ENCODE measurements around the gene GHRHR.

GHRHR gene

DNA sequence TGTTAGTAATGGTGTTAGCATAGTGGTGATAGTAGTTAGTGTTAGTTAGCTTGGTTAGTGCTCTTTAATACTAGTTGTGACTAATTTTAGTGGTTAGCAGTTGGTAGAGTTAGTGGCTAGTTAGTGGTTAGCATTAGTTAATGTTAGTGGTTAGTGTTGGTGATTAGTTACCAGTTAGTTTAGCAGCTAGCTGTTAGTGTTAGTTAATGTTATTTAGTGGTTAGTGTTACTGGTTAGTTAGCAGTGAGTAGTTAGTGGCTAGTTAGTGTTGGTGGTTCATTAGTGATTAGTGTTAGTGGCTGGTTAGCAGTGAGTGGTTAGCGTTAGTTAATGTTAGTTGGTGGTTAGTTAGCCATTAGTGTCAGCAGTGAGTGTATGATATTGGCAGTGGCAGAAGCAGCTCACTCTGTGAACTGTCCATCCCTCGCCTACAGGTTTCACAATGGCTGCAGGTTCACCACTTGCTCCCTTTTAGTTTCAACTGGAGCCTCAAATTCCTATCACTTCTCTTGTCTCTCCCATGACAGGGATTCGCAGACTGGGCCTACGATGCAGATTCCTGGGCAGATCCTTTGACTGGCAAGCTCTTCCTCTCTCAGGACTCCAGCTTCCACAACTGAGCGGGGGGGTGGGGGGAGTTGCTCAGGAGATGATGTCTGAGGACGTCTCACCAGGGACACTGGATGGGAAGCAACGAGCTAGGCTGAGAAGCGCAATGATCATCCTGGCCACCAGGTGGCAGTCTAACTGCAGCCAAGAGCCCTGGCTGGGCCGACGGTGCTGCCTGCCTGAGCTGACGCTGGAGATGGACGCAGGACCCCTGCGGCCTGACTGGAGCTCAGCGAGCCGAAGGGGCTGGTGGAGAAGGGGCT lies 19.5 kb downstream of the GHRHR start:
- Histone ChIP-seq H2BK15ac (replicated peaks; ENCODE audit: low read depth) (no peak overlapping the region), H2AK5ac (ENCODE audit: low read length) (no peak overlapping the region), H3K79me2 (ENCODE audit: control insufficient read depth, insufficient read depth, low read length) (no peaks in the 10 kb centered on the region), H3K27ac (ENCODE audit: low read depth, low read length) (no peak overlapping the region), H3K4me1 (ENCODE audit: control insufficient read depth, low read depth, low read length) (peaks cover 7% of the 10 kb centered on the region), H3K79me1 (ENCODE audit: low read length) (no peaks in the 10 kb centered on the region), H3K4me3 (ENCODE audit: low read length) (no peak overlapping the region), H3K9ac (ENCODE audit: low read length) (no peak overlapping the region), H3K18ac (ENCODE audit: low read length) (no peak overlapping the region), H3K36me3 (ENCODE audit: control insufficient read depth, insufficient read depth, low read length) (no peaks in the 10 kb centered on the region), H2BK120ac (ENCODE audit: low read depth, low read length) (no peak overlapping the region), H2BK5ac (ENCODE audit: low read length) (no peak overlapping the region), H4K5ac (ENCODE audit: low read length) (no peak overlapping the region), H3K27me3 (ENCODE audit: insufficient read depth, low read length, poor library complexity) (no peaks in the 10 kb centered on the region), H3K4me2 (ENCODE audit: low read length) (no peak overlapping the region), H3K4ac (ENCODE audit: low read depth, low read length) (no peak overlapping the region), H3K56ac (ENCODE audit: low read length) (no peak overlapping the region), H3K23ac (ENCODE audit: low read length) (no peak overlapping the region), H4K8ac (ENCODE audit: low read depth, low read length) (no peak overlapping the region)
- DNase-seq = peak; percentile 92
- no CpG with 5 or more reads among the region's 15 CpGs for whole genome bisulfite sequencing (ENCODE audit: extremely low coverage, insufficient coverage, low lambda C conversion rate)

GRCh38 chr7:30983914-30984247 lies 20.1 kb downstream of the GHRHR start:
- Histone ChIP-seq H3K79me2 (ENCODE audit: control insufficient read depth, insufficient read depth, low read length) (no peaks in the 10 kb centered on the region), H3K4me2 (ENCODE audit: low read length) (peak overlapping the region; percentile 56), H3K9ac (ENCODE audit: low read length) (peak overlapping the region; percentile 41), H3K36me3 (ENCODE audit: control insufficient read depth, insufficient read depth, low read length) (no peaks in the 10 kb centered on the region), H3K4me1 (ENCODE audit: control insufficient read depth, low read depth, low read length) (peaks cover 12% of the 10 kb centered on the region), H4K8ac (ENCODE audit: low read depth, low read length) (no peak overlapping the region), H3K27ac (ENCODE audit: low read depth, low read length) (no peak overlapping the region), H3K23ac (ENCODE audit: low read length) (no peak overlapping the region), H3K4ac (ENCODE audit: low read depth, low read length) (no peak overlapping the region), H3K27me3 (ENCODE audit: insufficient read depth, low read length, poor library complexity) (no peaks in the 10 kb centered on the region), H2BK15ac (replicated peaks; ENCODE audit: low read depth) (no peak overlapping the region), H2BK5ac (ENCODE audit: low read length) (no peak overlapping the region), H3K79me1 (ENCODE audit: low read length) (no peaks in the 10 kb centered on the region), H3K56ac (ENCODE audit: low read length) (no peak overlapping the region), H3K18ac (ENCODE audit: low read length) (no peak overlapping the region), H2AK5ac (ENCODE audit: low read length) (no peak overlapping the region), H2BK120ac (ENCODE audit: low read depth, low read length) (no peak overlapping the region), H4K5ac (ENCODE audit: low read length) (no peak overlapping the region), H3K4me3 (ENCODE audit: low read length) (no peak overlapping the region)
- no peak for DNase-seq
- no CpG with 5 or more reads among the region's 12 CpGs for WGBS (ENCODE audit: extremely low coverage, insufficient coverage, low lambda C conversion rate)

DNA sequence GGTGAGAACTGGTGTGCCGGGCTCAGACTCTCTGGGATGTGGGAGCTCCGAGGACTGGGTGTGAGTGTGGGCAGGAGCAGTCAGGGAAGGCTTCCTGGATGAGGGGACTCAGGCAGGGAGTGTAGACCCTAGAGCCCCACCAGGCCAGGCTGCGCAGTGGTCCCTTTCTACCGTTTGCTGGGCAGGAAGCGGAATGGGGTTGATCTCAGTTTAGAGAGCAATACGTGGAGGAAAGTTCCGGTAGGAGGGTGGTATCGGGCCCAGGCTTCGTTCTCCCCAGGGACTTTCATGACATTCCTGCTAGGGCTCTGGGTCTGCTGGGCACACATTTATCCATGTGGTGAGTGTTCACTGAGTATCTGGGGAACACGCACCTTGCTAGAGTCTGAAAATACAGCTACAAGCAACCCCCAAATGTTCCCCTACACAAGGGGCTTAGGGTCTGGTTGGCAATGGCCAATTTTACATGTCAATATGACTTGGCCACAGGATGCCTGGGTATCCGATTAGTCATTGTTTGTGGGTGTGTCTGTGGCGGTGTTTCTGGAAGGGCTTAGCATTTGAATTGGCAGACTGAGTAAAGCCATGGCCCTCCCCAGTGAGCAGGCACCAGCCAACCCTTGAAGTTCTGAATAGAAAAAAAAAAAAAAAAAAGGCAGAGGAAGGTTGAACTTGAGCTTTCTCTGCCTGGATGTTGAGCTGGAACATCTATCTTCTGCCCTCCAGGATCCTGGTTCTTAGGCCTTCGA lies 20.8 kb downstream of the GHRHR start:
- no peak overlapping the region for H3K56ac ChIP-seq (ENCODE audit: low read length)
- no peaks in the 10 kb centered on the region for H3K79me2 ChIP-seq (ENCODE audit: control insufficient read depth, insufficient read depth, low read length)
- H3K4me1 ChIP-seq (ENCODE audit: control insufficient read depth, low read depth, low read length) = peaks cover 13% of the 10 kb centered on the region
- H3K27ac ChIP-seq (ENCODE audit: low read depth, low read length) = no peak overlapping the region
- WGBS (ENCODE audit: extremely low coverage, insufficient coverage, low lambda C conversion rate) = no CpG with 5 or more reads among the region's 13 CpGs
- H3K4me3 ChIP-seq (ENCODE audit: low read length) = no peak overlapping the region
- H4K8ac ChIP-seq (ENCODE audit: low read depth, low read length) = no peak overlapping the region
- H3K36me3 ChIP-seq (ENCODE audit: control insufficient read depth, insufficient read depth, low read length) = no peaks in the 10 kb centered on the region
- H3K4me2 ChIP-seq (ENCODE audit: low read length) = peak overlapping the region; percentile 26
- H2BK15ac ChIP-seq (replicated peaks; ENCODE audit: low read depth) = no peak overlapping the region
- H3K18ac ChIP-seq (ENCODE audit: low read length) = no peak overlapping the region
- H2AK5ac ChIP-seq (ENCODE audit: low read length) = no peak overlapping the region
- no peaks in the 10 kb centered on the region for H3K27me3 ChIP-seq (ENCODE audit: insufficient read depth, low read length, poor library complexity)
- H2BK120ac ChIP-seq (ENCODE audit: low read depth, low read length) = no peak overlapping the region
- no peak overlapping the region for H3K4ac ChIP-seq (ENCODE audit: low read depth, low read length)
- H3K23ac ChIP-seq (ENCODE audit: low read length) = no peak overlapping the region
- no peaks in the 10 kb centered on the region for H3K79me1 ChIP-seq (ENCODE audit: low read length)
- no peak overlapping the region for H2BK5ac ChIP-seq (ENCODE audit: low read length)
- no peak overlapping the region for H4K5ac ChIP-seq (ENCODE audit: low read length)
- H3K9ac ChIP-seq (ENCODE audit: low read length) = peak overlapping the region; percentile 13
- DNase-seq = peak; percentile 83

DNA sequence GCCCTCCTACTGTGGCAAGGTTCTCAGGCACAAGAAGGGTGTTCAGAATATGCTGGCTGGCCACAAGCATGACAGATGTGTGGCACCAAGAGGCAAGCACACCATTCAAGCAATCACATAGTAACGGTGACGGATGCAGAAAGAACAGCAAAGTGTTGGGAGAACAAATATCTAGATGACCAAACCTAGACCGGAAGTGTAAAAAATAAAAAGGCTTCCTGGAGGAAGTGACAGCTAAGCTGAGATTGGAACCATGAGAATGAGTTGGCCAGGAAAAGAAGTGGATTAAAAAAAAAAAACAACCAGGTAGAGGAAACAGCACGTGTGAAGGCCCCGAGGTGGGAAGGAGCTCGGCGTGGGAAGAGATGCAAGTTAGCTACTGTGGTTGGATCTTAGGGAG lies 22.0 kb downstream of the GHRHR start:
- DNase-seq = no peak
- H3K27ac ChIP-seq (ENCODE audit: low read depth, low read length) = no peak overlapping the region
- H3K23ac ChIP-seq (ENCODE audit: low read length) = no peak overlapping the region
- H3K4me3 ChIP-seq (ENCODE audit: low read length) = no peak overlapping the region
- H3K79me1 ChIP-seq (ENCODE audit: low read length) = no peaks in the 10 kb centered on the region
- WGBS (ENCODE audit: extremely low coverage, insufficient coverage, low lambda C conversion rate) = no CpG with 5 or more reads among the region's 7 CpGs
- no peak overlapping the region for H2BK120ac ChIP-seq (ENCODE audit: low read depth, low read length)
- H3K79me2 ChIP-seq (ENCODE audit: control insufficient read depth, insufficient read depth, low read length) = no peaks in the 10 kb centered on the region
- H3K18ac ChIP-seq (ENCODE audit: low read length) = no peak overlapping the region
- H2AK5ac ChIP-seq (ENCODE audit: low read length) = no peak overlapping the region
- no peak overlapping the region for H2BK15ac ChIP-seq (replicated peaks; ENCODE audit: low read depth)
- no peak overlapping the region for H4K8ac ChIP-seq (ENCODE audit: low read depth, low read length)
- H3K36me3 ChIP-seq (ENCODE audit: control insufficient read depth, insufficient read depth, low read length) = no peaks in the 10 kb centered on the region
- no peak overlapping the region for H4K5ac ChIP-seq (ENCODE audit: low read length)
- H3K4me2 ChIP-seq (ENCODE audit: low read length) = no peak overlapping the region
- no peak overlapping the region for H3K56ac ChIP-seq (ENCODE audit: low read length)
- H3K4me1 ChIP-seq (ENCODE audit: control insufficient read depth, low read depth, low read length) = peaks cover 13% of the 10 kb centered on the region
- H3K27me3 ChIP-seq (ENCODE audit: insufficient read depth, low read length, poor library complexity) = no peaks in the 10 kb centered on the region
- no peak overlapping the region for H3K4ac ChIP-seq (ENCODE audit: low read depth, low read length)
- no peak overlapping the region for H2BK5ac ChIP-seq (ENCODE audit: low read length)
- H3K9ac ChIP-seq (ENCODE audit: low read length) = no peak overlapping the region

DNA sequence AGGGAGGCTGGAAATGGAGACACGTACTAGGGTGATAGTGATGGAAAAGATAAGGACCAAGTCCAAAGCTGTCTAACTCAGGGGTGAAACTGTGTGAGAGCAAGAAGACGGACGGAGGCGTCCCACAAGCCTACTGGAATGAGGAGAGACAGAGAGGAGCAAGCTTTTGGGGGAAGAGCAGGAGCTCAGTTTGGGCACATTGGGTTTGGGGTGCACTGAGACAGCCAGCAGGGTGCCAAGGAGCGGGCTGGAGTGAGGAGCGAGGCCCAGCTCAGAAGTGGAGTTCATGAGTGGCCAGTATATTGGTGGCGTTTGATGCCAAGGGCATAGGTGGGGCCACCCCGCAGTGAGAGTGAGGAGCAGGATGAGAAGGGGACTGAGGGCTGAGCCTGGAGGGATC lies 22.6 kb downstream of the GHRHR start:
- no peak overlapping the region for H2BK120ac ChIP-seq (ENCODE audit: low read depth, low read length)
- WGBS (ENCODE audit: extremely low coverage, insufficient coverage, low lambda C conversion rate) = no CpG with 5 or more reads among the region's 8 CpGs

More for the DNA sequence above, 22.6 kb downstream of the GHRHR start:
- no peaks in the 10 kb centered on the region for H3K27me3 ChIP-seq (ENCODE audit: insufficient read depth, low read length, poor library complexity)
- H3K4me3 ChIP-seq (ENCODE audit: low read length) = no peak overlapping the region
- H3K4me1 ChIP-seq (ENCODE audit: control insufficient read depth, low read depth, low read length) = peaks cover 13% of the 10 kb centered on the region
- no peak overlapping the region for H3K23ac ChIP-seq (ENCODE audit: low read length)
- H3K18ac ChIP-seq (ENCODE audit: low read length) = no peak overlapping the region
- H3K27ac ChIP-seq (ENCODE audit: low read depth, low read length) = no peak overlapping the region
- H3K4ac ChIP-seq (ENCODE audit: low read depth, low read length) = no peak overlapping the region
- H3K79me2 ChIP-seq (ENCODE audit: control insufficient read depth, insufficient read depth, low read length) = no peaks in the 10 kb centered on the region
- H3K9ac ChIP-seq (ENCODE audit: low read length) = peak overlapping the region; percentile 1
- no peak overlapping the region for H2AK5ac ChIP-seq (ENCODE audit: low read length)
- H3K36me3 ChIP-seq (ENCODE audit: control insufficient read depth, insufficient read depth, low read length) = no peaks in the 10 kb centered on the region
- DNase-seq = no peak
- no peak overlapping the region for H2BK15ac ChIP-seq (replicated peaks; ENCODE audit: low read depth)
- no peak overlapping the region for H4K5ac ChIP-seq (ENCODE audit: low read length)
- peak overlapping the region; percentile 60 for H3K56ac ChIP-seq (ENCODE audit: low read length)
- H3K4me2 ChIP-seq (ENCODE audit: low read length) = no peak overlapping the region
- H2BK5ac ChIP-seq (ENCODE audit: low read length) = no peak overlapping the region
- H4K8ac ChIP-seq (ENCODE audit: low read depth, low read length) = no peak overlapping the region
- no peaks in the 10 kb centered on the region for H3K79me1 ChIP-seq (ENCODE audit: low read length)

Measured in mesendoderm (in vitro differentiated cells).